ENCODE results near the gene RTN4RL1.

- TF ChIP-seq ZBTB49 (tag by site-specific recombination; IDR thresholded peaks at IDR 0.05; ENCODE audit: low read depth): no peak
- no peak for TF ChIP-seq MZF1 (tag by site-specific recombination; IDR thresholded peaks at IDR 0.05; ENCODE audit: borderline replicate concordance)
- no peak for TF ChIP-seq CTCF (tag by site-specific recombination; IDR thresholded peaks at IDR 0.05)
- no peak for TF ChIP-seq RBAK (tag by site-specific recombination; IDR thresholded peaks at IDR 0.05)
- no peak for TF ChIP-seq SCRT1 (tag by site-specific recombination; IDR thresholded peaks at IDR 0.05; ENCODE audit: borderline replicate concordance)
- TF ChIP-seq ZNF133 (tag by site-specific recombination; IDR thresholded peaks at IDR 0.05): no peak
- TF ChIP-seq ZNF530 (tag by site-specific recombination; IDR thresholded peaks at IDR 0.05; ENCODE audit: low read depth): no peak
- TF ChIP-seq ZBTB7A (tag by site-specific recombination; IDR thresholded peaks at IDR 0.05; ENCODE audit: low read depth): no peak
- TF ChIP-seq, protein P1, sequence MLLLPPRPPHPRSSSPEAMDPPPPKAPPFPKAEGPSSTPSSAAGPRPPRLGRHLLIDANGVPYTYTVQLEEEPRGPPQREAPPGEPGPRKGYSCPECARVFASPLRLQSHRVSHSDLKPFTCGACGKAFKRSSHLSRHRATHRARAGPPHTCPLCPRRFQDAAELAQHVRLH (tag by site-specific recombination; IDR thresholded peaks at IDR 0.05): no peak
- no peak for TF ChIP-seq ZFHX2 (tag by site-specific recombination; conservative IDR thresholded peaks at IDR 0.05)
These were observed 108.8 kb downstream of the RTN4RL1 start for GRCh38 chr17:1916316-1916715.

Data from HEK293 (cell line).